ENCODE results near the gene HSPA12B. TPM values are rescaled to one million over a fixed set of nuclear protein-coding genes. Genes with fewer than 3 reads are reported as not detected.

The HSPA12B gene
- total and polyA plus RNA-seq, 2 of the 13 experiments (the other 11 are each of a cell fraction or from before 2014, with no cell fraction given): 0.01 TPM; not detected in 1

DNA sequence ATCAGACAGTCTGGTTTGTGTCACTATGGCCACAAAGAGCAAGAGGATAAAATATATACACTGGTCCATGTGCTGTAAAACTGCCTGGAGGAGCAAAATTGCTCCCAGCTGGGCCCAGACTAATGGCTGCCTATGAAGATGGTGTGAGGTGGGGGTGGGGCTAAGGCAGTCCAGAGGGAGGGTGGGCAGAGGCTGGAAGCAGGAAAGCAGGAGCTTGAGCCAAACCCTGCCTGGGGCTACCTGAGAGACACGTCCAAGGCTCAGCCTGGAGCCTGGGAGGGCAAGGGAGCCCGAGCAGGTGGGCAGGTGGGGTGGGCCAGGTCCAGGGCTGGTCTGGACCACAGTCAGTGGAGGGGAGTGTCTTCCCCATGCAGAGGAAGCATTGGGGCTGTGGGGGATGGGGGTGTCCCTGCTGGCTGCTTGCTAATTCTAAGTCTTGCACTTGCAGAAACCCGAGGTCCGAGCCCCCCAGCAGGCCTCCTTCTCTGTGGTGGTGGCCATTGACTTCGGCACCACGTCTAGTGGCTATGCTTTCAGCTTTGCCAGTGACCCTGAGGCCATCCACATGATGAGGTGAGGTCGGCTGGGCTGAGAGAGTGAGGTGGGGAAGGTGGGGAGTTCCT is 9.5 kb downstream of the HSPA12B start:
- Histone ChIP-seq H3K9me3 (ENCODE audit: low read length) (no peaks in the 10 kb centered on the region), H3K36me3 (replicated peaks in 1 of 2; ENCODE audit: control insufficient read depth in 1 of 2, insufficient read depth in 2 of 2, low read length in 2 of 2) (no peaks in the 10 kb centered on the region), H3K9ac (ENCODE audit: insufficient read depth, low read depth, low read length) (no peak overlapping the region), H3K27ac (ENCODE audit: extremely low read length, insufficient read depth, low read length) (no peak overlapping the region), H3K4me3 (replicated peaks in 1 of 3; ENCODE audit: insufficient read depth in 1 of 3, low read depth in 2 of 3, low read length in 3 of 3) (no peak overlapping the region), H3K4me2 (ENCODE audit: low read depth, low read length) (no peak overlapping the region), H3K4me1 (ENCODE audit: insufficient read depth, low read length) (peaks cover 62% of the 10 kb centered on the region), H4K20me1 (ENCODE audit: insufficient read depth, low read length) (no peaks in the 10 kb centered on the region), H3K79me2 (ENCODE audit: insufficient read depth, low read length) (no peaks in the 10 kb centered on the region), H2AFZ (ENCODE audit: low read length) (no peak overlapping the region), H3K27me3 (ENCODE audit: control insufficient read depth in 1 of 2, insufficient read depth in 2 of 2, low read length in 2 of 2) (peaks cover 10 to 36% of the 10 kb centered on the region in 2 experiments)
- 2% methylated on average over 4 of the region's 7 CpGs for WGBS (ENCODE audit: low lambda C conversion rate)
- no peak for FAIRE-seq
- POLR2A ChIA-PET: interaction anchor here (2.7 kb wide), 1 partner anchor 8 kb away, joined by 13 read pairs; no protein-coding TSS in a partner anchor
- peak; percentile 43; the same call in 1 of the 2 replicates for TF ChIP-seq NRL (CRISPR knock-in tag; IDR thresholded peaks at IDR 0.05; ENCODE audit: borderline replicate concordance)
- TF ChIP-seq NFKBIZ (CRISPR knock-in tag; IDR thresholded peaks at IDR 0.05): no peak
- no peak for DNase-seq (ENCODE audit: low spot score)
- intact Hi-C loops (cut with micrococcal nuclease; ENCODE audit: unreplicated experiment): no loop called here
- BruUV-seq (replicated peaks): no TSS peak
- CTCF ChIA-PET (ENCODE audit: low intra/inter-chr PET ratio, low total read pairs): no interaction called here
- in situ Hi-C loops (cut with HindIII; ENCODE audit: extremely low pct_ligation_motif_present, low pct_unique_long_range_greater_than_20kb): no loop called here
- no peak for ATAC-seq

DNA sequence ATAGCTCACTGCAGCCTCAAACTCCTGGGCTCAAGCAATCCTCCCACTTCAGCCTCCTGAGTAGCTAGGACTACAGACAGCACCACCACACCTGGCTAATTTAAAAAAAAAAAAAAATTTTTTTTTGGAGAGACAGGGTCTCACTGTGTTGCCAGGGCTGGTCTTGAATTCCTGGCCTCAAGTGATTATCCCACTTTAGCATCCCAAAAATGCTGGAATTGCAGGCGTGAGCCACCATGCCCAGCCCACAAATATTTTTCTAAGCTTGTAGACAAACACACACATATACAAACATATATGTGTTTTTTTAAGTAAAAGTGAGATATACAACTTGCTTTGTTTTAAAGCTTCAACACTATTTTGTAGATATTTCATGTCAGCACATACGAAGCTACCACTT is 10.8 kb downstream of the HSPA12B start:
- no peak overlapping the region for H3K4me3 ChIP-seq (replicated peaks in 1 of 3; ENCODE audit: insufficient read depth in 1 of 3, low read depth in 2 of 3, low read length in 3 of 3)
- ChIA-PET POLR2A (interaction anchor here (1.1 kb wide), 1 partner anchor 26 kb away, joined by 3 read pairs; no protein-coding TSS in a partner anchor), CTCF (ENCODE audit: low intra/inter-chr PET ratio, low total read pairs) (no interaction called here)
- no peak overlapping the region for H2AFZ ChIP-seq (ENCODE audit: low read length)
- no peak for ATAC-seq
- peaks cover 62% of the 10 kb centered on the region for H3K4me1 ChIP-seq (ENCODE audit: insufficient read depth, low read length)
- WGBS (ENCODE audit: low lambda C conversion rate): 29% methylated on average over 2 of the region's 2 CpGs
- no peaks in the 10 kb centered on the region for H3K36me3 ChIP-seq (replicated peaks in 1 of 2; ENCODE audit: control insufficient read depth in 1 of 2, insufficient read depth in 2 of 2, low read length in 2 of 2)
- no TSS peak for BruUV-seq (replicated peaks)
- no peaks in the 10 kb centered on the region for H4K20me1 ChIP-seq (ENCODE audit: insufficient read depth, low read length)
- H3K9me3 ChIP-seq (ENCODE audit: low read length): no peaks in the 10 kb centered on the region
- no peak for FAIRE-seq
- no peak for TF ChIP-seq PAX8 (CRISPR knock-in tag; IDR thresholded peaks at IDR 0.05; ENCODE audit: borderline replicate concordance)
- TF ChIP-seq ZNF7 (CRISPR knock-in tag; IDR thresholded peaks at IDR 0.05): no peak
- TF ChIP-seq ZNF788 (CRISPR knock-in tag; IDR thresholded peaks at IDR 0.05; ENCODE audit: borderline replicate concordance): no peak
- TF ChIP-seq ZNF282 (IDR thresholded peaks at IDR 0.05; ENCODE audit: partially characterized antibody): no peak
- TF ChIP-seq TFE3 (CRISPR knock-in tag; IDR thresholded peaks at IDR 0.05): no peak
- no peak for TF ChIP-seq ZSCAN9 (CRISPR knock-in tag; IDR thresholded peaks at IDR 0.05; ENCODE audit: borderline replicate concordance)
- no peak for TF ChIP-seq KAT8 (CRISPR knock-in tag; IDR thresholded peaks at IDR 0.05)
- no peak for TF ChIP-seq ADNP (CRISPR knock-in tag; IDR thresholded peaks at IDR 0.05)
- TF ChIP-seq RFX1 (IDR thresholded peaks at IDR 0.05): no peak
- no peak for TF ChIP-seq KDM5B (CRISPR knock-in tag; IDR thresholded peaks at IDR 0.05; ENCODE audit: borderline replicate concordance)
- TF ChIP-seq CCDC6 (CRISPR knock-in tag; IDR thresholded peaks at IDR 0.05): no peak
- no peak for TF ChIP-seq ARID2 (CRISPR knock-in tag; IDR thresholded peaks at IDR 0.05; ENCODE audit: borderline replicate concordance)
- TF ChIP-seq, protein P1, sequence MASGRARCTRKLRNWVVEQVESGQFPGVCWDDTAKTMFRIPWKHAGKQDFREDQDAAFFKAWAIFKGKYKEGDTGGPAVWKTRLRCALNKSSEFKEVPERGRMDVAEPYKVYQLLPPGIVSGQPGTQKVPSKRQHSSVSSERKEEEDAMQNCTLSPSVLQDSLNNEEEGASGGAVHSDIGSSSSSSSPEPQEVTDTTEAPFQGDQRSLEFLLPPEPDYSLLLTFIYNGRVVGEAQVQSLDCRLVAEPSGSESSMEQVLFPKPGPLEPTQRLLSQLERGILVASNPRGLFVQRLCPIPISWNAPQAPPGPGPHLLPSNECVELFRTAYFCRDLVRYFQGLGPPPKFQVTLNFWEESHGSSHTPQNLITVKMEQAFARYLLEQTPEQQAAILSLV (CRISPR knock-in tag; IDR thresholded peaks at IDR 0.05; ENCODE audit: borderline replicate concordance): no peak
- TF ChIP-seq NFIB (CRISPR knock-in tag; IDR thresholded peaks at IDR 0.05; ENCODE audit: borderline replicate concordance): no peak
- intact Hi-C loops (cut with micrococcal nuclease; ENCODE audit: unreplicated experiment): no loop called here
- no peak overlapping the region for H3K27ac ChIP-seq (ENCODE audit: extremely low read length, insufficient read depth, low read length)
- H3K4me2 ChIP-seq (ENCODE audit: low read depth, low read length): no peak overlapping the region
- in situ Hi-C loops (cut with HindIII; ENCODE audit: extremely low pct_ligation_motif_present, low pct_unique_long_range_greater_than_20kb): no loop called here
- no peak overlapping the region for H3K9ac ChIP-seq (ENCODE audit: insufficient read depth, low read depth, low read length)
- H3K79me2 ChIP-seq (ENCODE audit: insufficient read depth, low read length): no peaks in the 10 kb centered on the region
- no peak for DNase-seq (ENCODE audit: low spot score)
- H3K27me3 ChIP-seq (ENCODE audit: control insufficient read depth in 1 of 2, insufficient read depth in 2 of 2, low read length in 2 of 2): peaks cover 10 to 46% of the 10 kb centered on the region in 2 experiments

Measured in HepG2 (cell line).